ENCODE data around the gene CPA4.

The CPA4 gene

DNA sequence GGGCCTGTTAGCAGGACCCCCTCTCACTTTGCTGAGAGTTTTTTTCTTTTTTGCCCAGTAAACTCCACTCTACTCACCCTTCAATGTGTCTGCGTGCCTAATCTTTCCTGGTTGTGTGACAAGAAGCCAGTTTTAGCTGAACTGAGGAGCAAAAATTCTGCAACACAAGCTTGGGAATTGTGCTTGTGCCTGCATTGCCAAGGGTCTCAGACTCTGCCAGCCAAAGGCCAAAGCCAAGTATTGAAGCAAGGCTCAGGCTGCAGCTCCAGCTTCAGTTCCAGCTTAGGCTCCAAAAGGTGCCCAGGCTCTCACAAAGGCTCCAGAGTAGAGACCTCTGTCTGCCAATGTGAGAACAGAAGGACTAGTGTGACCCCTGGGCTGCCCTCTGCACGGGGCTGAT lies 30.5 kb upstream of the CPA4 start:
- TF ChIP-seq, protein P1, sequence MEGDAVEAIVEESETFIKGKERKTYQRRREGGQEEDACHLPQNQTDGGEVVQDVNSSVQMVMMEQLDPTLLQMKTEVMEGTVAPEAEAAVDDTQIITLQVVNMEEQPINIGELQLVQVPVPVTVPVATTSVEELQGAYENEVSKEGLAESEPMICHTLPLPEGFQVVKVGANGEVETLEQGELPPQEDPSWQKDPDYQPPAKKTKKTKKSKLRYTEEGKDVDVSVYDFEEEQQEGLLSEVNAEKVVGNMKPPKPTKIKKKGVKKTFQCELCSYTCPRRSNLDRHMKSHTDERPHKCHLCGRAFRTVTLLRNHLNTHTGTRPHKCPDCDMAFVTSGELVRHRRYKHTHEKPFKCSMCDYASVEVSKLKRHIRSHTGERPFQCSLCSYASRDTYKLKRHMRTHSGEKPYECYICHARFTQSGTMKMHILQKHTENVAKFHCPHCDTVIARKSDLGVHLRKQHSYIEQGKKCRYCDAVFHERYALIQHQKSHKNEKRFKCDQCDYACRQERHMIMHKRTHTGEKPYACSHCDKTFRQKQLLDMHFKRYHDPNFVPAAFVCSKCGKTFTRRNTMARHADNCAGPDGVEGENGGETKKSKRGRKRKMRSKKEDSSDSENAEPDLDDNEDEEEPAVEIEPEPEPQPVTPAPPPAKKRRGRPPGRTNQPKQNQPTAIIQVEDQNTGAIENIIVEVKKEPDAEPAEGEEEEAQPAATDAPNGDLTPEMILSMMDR (IDR thresholded peaks at IDR 0.05; ENCODE audit: low read depth, low read length, poor library complexity, severe bottlenecking), result no peak
- TF ChIP-seq EZH2phosphoT487 (IDR thresholded peaks at IDR 0.05; ENCODE audit: borderline replicate concordance, low read length), result no peak
- Histone ChIP-seq H3K27me3 (ENCODE audit: control insufficient read depth, low read length) (peaks cover 9% of the 10 kb centered on the region; the same call in 1 of the 2 replicates), H3K4me3 (ENCODE audit: low read length) (no peak overlapping the region), H3K9me2 (replicated peaks; ENCODE audit: control insufficient read depth, low read length) (no peaks in the 10 kb centered on the region), H3K9me3 (ENCODE audit: control insufficient read depth, insufficient read depth, low read length) (peaks cover 14% of the 10 kb centered on the region), H3K4me1 (ENCODE audit: control insufficient read depth, low read length) (no peaks in the 10 kb centered on the region), H3K36me3 (ENCODE audit: control insufficient read depth, low read length) (no peaks in the 10 kb centered on the region), H3K27ac (ENCODE audit: low read depth, low read length) (no peak overlapping the region), H3K79me2 (ENCODE audit: control insufficient read depth, low read length) (no peaks in the 10 kb centered on the region), H4K20me1 (ENCODE audit: control insufficient read depth, insufficient read depth, low read depth, low read length) (no peaks in the 10 kb centered on the region), H3F3A (ENCODE audit: control insufficient read depth, insufficient read depth) (no peaks in the 10 kb centered on the region), H3K4me2 (ENCODE audit: low read length) (no peak overlapping the region)

DNA sequence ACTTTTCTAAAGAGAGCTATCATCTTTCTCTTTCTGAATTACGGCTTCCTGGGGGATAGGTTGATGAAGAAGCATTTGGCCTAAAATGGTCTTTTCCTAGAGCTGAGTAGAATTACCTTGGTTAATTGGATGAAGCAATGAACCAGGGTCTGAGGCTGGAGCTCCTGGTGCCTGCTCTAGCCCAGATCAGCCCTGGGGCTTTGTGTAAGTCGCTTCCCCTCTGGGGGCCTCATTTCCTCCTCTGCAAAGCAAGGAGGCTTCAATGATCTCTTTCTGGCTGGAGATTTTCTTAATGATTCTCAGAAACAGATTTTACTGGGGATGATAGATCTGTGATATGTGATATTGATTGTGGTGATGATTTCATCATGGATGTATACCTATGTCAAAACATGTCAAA lies 29.8 kb upstream of the CPA4 start:
- Histone ChIP-seq H3K27ac (ENCODE audit: low read depth, low read length) (no peak overlapping the region), H3K9me3 (ENCODE audit: control insufficient read depth, insufficient read depth, low read length) (peaks cover 10% of the 10 kb centered on the region), H3K4me3 (ENCODE audit: low read length) (no peak overlapping the region), H4K20me1 (ENCODE audit: control insufficient read depth, insufficient read depth, low read depth, low read length) (no peaks in the 10 kb centered on the region), H3F3A (ENCODE audit: control insufficient read depth, insufficient read depth) (no peaks in the 10 kb centered on the region), H3K4me2 (ENCODE audit: low read length) (no peak overlapping the region), H3K9me2 (replicated peaks; ENCODE audit: control insufficient read depth, low read length) (no peaks in the 10 kb centered on the region), H3K27me3 (ENCODE audit: control insufficient read depth, low read length) (peaks cover 11% of the 10 kb centered on the region; the same call in 1 of the 2 replicates), H3K4me1 (ENCODE audit: control insufficient read depth, low read length) (no peaks in the 10 kb centered on the region), H3K36me3 (ENCODE audit: control insufficient read depth, low read length) (no peaks in the 10 kb centered on the region), H3K79me2 (ENCODE audit: control insufficient read depth, low read length) (no peaks in the 10 kb centered on the region)
- TF ChIP-seq, protein P1 (IDR thresholded peaks at IDR 0.05; ENCODE audit: low read depth, low read length, poor library complexity, severe bottlenecking), result no peak
- no peak for TF ChIP-seq EZH2phosphoT487 (IDR thresholded peaks at IDR 0.05; ENCODE audit: borderline replicate concordance, low read length)

DNA sequence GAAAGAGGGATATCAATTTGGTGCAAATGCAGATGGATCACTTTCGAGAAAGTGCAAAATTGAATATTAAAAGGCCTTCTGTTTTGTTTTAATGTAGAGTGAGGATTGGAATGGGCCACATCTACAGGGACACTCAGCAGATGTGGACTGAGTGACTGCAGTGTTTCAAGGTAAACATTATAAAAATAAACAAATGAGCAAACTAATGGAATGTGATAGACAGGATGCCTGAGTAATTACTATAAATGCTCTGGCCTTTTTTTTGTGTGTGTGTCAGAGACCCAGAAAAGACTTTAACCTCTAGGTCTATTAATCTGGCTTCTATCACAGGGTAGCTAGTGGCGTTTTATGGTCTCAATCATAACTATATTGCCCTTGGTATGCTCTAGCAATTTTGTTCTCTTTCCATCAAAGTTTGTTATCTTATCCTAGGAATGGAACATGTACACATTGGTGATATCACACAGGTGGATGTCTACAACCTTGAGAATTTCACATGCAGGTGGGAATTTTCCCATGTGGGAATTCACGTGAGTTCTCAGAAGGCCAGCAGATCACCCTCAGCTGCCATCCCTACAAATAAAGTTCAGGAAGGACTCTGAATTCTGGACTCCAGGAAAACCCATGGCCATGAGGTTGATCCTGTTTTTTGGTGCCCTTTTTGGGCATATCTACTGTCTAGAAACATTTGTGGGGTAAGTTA lies 26.6 kb upstream of the CPA4 start, which contains the start of gene CPA2:
TSS of gene CPA2 (plus strand) at position 606 of the 703 bp plus-strand sequence. CDS start at position 625, 19 bp downstream.
- TF ChIP-seq, protein P1 (IDR thresholded peaks at IDR 0.05; ENCODE audit: low read depth, low read length, poor library complexity, severe bottlenecking), result no peak
- TF ChIP-seq EZH2phosphoT487 (IDR thresholded peaks at IDR 0.05; ENCODE audit: borderline replicate concordance, low read length), result no peak
- Histone ChIP-seq H3K4me2 (ENCODE audit: low read length) (no peak within 1 kb of the TSS), H3K4me1 (ENCODE audit: control insufficient read depth, low read length) (no peaks in the 10 kb centered on the region), H3F3A (ENCODE audit: control insufficient read depth, insufficient read depth) (no peaks in the 10 kb centered on the region), H3K9me2 (replicated peaks; ENCODE audit: control insufficient read depth, low read length) (no peaks in the 10 kb centered on the region), H3K36me3 (ENCODE audit: control insufficient read depth, low read length) (no peaks in the 10 kb centered on the region), H4K20me1 (ENCODE audit: control insufficient read depth, insufficient read depth, low read depth, low read length) (no peaks in the 10 kb centered on the region), H3K79me2 (ENCODE audit: control insufficient read depth, low read length) (no peaks in the 10 kb centered on the region), H3K4me3 (ENCODE audit: low read length) (no peak within 1 kb of the TSS), H3K27me3 (ENCODE audit: control insufficient read depth, low read length) (peaks cover 11% of the 10 kb centered on the region; the same call in 1 of the 2 replicates), H3K27ac (ENCODE audit: low read depth, low read length) (no peak within 1 kb of the TSS), H3K9me3 (ENCODE audit: control insufficient read depth, insufficient read depth, low read length) (no peaks in the 10 kb centered on the region)
